GM21526 (cell line): ENCODE results near the gene EPN3.
A peak's percentile ranks its signal among the peaks of the same experiment; 100 is the strongest.

ENCODE experiments used
- ATAC-seq: cut with Tn5 transposase; IDR thresholded peaks from one replicate; pipeline ENCODE4 v1.9.1; 2021; ENCODE audit warnings: moderate library complexity; ENCODE audit not compliant: unreplicated experiment, low FRiP score

The EPN3 gene

DNA sequence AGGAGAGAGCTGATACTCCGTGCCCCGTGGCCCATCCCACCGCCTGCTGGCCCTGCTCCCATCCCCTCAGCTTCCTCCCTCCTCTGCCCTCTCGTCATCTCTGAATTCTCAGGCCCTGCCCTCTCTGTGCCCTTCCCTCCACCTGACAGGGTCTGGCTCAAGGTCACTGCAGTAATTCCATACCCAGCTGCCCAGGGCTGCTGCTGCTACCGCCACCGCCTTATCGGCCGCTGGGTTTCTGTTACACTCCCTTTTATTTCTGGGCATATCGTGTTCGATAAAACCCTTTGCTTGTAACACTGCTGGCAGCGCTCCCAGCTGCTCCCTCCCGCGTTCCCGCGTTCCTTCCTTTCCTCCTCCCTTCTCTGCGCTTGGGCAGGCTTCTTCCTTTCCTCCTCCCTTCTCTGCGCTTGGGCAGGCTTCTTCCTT lies 1.2 kb downstream of the EPN3 start:
- no peak for ATAC-seq

DNA sequence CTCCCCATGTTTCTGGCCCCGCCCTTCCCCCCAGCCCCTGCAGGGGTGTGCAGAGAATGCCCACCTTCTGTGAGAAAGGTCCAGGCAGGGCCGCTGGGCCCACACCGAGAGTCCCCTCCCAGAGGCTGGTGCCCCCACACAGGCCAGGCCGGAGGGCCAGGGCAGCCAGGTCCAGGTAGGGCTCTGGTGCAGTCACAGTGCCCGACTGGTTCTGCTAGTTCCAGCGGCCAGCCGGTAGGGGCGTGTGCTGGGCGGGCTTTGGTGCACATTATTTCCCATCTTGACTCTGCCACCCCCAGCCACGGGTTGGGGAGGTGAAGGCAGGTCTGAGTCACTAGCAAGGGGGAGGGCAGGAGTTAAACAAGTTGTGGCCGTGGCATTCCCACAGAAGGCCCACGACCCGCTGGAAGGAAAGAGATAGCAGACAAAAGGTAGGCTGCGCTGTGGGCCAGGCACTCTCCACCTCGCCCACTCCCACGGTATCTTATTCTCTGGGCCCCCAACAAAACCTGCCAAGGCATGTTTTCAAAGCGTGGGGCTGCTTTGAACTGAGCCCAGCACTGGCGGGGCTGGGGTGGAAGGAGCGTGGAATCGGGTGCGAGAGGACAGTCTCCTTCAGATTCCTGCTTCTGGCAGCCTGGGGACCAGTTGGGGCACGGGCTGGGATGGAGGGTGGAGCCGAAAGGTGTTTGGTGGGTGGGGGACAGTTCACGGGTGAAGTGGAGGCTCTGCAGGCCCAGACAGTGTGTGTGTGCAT lies 1.9 kb downstream of the EPN3 start:
- no peak for ATAC-seq

DNA sequence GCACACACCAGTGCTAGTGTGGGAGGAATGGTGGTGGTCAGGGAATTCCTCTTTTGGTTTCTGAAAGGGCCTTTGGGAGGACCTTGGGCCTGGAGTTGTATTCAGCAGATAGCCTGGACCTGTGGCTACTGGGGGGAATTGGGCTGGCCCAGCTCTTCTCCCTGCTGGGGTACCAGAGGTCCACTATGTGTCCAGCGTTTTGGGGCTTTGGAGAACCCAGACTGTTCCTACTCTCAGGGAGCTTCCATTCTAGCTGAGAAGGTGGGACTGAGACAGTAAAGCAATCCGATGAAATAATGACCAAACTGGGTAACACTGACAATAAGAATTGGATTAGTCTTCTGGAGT lies 2.4 kb downstream of the EPN3 start:
- ATAC-seq, result no peak

DNA sequence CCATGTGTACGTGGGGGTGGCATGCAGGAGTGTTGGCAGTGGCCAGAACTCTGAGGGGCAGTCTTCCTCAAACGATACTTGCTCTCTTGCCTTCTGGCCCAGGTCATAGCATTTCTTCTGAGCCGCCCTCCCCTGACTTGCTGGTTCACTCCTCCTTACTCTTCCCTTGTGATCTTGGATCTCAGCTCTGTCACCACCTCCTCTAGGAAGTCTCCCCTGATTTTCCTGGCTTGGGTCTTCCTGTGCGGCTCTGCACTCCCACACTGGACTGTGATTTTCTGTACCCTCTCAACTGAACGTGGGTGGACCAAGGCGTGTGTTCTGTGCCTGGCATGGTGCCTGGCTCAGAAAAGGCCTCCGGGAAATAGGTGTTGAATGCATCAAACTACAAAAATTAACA lies 2.9 kb downstream of the EPN3 start:
- no peak for ATAC-seq

DNA sequence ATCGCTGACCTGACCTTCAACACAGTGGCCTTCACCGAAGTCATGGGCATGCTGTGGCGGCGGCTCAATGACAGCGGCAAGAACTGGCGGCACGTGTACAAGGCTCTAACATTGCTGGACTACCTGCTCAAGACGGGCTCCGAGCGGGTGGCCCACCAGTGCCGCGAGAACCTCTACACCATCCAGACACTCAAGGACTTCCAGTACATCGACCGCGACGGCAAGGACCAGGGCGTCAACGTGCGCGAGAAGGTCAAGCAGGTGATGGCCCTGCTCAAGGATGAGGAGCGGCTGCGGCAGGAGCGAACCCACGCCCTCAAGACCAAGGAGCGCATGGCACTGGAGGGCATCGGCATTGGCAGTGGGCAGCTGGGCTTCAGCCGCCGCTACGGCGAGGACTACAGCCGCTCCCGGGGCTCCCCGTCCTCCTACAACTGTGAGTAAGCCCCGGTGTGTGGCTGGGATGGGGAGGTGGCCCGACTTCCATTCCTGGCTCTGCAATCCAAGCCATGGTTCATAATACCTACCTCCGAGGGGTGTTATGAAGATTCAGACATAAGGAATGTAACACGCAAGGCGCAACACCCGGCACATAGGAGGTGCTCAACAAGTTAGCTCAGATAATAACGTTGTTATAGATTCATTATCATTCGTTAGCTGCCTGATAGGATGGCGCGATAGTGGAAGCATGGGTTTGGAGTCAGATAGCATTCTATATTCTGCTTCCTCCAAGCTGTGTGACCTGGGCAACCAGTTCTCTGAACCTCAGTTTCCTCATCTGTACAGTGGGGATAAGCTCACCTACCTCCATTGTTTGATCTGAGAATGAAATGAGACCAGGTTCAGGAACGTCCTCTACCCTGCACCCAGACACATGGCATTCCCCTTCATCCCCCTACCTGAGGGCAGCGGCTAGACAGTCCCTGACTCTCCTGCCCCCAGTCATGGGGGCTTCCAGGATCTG lies 4.4 kb downstream of the EPN3 start:
- no peak for ATAC-seq

DNA sequence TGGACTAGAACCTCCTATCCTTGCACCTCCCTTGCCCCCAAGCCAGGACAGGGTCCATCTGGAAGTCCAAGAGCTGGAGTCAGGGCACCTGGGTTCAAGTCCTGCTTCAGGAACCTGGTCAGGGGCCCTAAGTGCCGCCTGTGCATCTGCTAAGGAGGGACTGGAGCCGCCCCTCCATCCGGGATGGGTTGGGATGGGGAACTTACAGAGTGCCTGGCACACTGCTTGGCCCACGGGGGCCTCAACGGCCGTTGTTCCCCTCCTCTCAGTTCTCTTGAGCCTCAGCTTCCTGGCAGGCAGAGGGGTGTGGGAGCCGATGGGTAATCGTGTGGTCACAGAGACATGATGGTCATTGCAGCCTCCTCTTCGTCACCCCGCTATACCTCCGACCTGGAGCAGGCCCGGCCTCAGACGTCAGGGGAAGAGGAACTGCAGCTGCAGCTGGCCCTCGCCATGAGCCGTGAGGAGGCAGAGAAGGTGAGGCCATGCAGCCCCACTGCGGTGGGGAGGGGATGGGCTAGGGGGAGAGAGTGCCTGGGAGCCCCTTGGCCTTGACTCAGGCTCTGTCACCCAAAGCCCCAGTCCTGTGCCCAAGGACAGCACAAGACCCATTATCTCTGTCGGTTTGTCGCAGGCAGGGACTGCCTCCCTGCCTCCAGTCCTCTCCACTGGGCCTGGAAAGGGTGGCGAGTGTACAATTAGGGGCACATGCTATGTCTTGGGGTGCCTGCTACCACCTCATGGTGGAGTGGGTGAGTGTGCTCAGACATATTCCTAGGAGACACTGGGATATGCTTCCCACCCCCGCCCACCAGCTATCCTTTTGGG lies 5.4 kb downstream of the EPN3 start:
- ATAC-seq, result no peak

DNA sequence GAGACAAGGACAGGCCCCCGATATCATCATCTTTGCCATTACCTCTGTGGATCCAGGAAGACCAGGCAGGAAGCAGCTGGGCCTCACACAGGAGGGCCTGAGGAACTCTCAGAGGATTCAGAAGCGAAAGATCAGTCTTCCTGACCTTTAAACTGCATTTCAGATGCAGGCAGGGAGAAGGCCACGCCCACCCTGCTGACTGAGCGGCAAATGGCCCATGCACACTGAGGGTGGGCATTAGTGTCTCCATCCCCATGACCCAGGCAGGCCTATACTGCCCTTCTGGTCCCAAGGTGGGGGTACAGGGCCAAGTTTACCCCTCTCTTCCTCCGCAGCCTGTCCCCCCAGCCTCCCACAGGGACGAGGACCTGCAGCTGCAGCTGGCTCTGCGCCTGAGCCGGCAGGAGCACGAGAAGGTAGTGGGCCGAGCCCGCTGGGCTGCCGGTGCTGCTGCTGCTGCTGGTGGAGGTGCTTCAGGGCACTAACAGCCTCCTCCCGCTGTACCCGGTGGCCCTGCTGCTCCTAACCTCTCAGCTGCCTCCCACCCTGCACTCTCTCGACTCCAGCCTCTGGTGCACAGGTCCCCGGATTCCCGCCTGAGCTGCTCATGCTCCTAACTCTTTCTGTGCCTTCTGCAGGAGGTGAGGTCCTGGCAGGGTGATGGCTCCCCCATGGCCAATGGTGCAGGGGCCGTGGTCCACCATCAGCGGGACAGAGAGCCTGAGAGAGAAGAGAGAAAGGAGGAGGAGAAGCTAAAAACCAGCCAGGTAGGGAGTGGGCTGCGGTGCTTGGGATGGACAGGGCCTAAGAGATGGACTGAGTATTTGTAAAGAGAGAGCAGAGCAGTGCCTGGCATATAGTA lies 6.2 kb downstream of the EPN3 start:
- no peak for ATAC-seq

DNA sequence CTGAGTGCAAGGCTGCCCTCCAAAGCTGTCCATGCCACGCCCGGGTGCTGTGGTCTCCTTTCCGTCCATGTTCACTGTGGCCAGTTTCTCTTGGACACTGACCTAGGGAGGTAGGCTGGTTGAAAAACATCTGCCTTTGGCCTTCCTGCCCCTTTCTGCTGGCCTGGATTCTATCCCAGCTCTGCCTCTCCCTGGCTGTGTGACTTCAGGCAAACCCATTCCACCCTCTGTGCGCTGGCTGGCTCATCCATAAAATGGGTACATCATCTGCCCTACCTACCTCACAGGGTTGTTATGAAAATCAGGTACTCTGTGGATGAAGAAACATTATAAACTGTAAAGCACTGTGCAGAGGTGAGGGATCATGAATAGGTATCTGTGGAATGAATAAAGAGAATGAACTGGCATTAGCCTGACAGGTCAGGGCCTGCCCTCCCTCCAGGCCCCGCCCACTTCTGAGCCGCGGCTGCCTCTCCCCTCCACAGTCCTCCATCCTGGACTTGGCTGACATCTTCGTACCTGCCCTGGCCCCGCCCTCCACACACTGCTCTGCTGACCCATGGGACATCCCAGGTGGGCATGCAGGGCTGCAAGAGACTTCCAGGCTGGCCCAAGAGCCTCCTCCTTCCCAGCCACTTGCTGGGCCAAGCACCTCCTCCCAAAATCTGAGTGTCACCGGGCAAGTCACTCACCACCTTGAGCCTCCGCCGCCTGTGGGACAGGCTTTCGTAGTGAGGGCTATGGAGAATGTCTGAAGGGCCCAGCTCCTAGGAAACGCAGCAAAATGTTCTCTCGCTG lies 7.4 kb downstream of the EPN3 start:
- no peak for ATAC-seq

DNA sequence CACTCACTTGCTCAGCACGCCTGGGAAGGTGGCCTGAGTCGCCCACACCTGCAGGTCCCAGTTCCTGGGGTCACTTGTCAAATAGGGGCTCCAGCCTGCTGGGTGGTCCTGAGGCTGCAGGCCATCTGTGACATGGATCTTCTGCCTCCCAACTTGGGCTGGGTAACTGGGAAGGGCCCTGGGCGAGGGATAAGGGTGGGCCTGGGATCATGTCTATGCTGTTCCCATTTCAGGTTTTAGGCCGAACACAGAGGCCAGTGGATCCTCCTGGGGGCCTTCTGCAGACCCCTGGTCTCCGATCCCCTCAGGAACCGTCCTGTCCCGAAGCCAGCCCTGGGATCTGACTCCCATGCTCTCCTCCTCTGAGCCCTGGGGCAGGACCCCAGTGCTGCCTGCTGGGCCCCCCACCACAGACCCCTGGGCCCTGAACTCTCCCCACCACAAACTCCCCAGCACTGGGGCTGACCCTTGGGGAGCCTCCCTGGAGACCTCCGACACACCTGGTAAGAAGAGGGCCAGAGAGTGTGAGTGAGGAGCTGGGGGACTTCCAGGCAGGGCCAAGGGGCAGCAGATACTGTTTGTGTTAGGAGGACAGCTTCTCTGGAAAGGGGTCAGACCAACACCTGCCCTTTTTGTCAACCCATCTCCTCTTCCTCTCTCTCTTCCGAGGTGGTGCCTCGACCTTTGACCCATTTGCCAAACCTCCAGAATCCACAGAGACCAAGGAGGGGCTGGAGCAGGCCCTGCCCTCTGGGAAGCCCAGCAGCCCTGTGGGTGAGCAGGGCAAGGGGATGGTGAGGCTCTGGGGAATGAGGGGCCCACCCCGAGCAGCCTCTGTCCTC lies 8.2 kb downstream of the EPN3 start:
- ATAC-seq, result no peak

DNA sequence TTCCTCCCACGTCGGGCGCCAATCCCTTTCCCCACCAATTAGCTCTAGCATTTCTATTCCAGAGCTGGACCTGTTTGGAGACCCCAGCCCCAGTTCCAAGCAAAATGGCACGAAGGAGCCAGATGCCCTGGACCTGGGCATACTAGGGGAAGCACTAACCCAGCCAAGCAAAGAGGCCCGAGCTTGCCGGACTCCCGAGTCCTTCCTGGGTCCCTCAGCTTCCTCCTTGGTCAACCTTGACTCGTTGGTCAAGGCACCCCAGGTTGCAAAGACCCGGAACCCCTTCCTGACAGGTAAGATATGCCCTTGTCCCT lies 8.8 kb downstream of the EPN3 start:
- no peak for ATAC-seq

DNA sequence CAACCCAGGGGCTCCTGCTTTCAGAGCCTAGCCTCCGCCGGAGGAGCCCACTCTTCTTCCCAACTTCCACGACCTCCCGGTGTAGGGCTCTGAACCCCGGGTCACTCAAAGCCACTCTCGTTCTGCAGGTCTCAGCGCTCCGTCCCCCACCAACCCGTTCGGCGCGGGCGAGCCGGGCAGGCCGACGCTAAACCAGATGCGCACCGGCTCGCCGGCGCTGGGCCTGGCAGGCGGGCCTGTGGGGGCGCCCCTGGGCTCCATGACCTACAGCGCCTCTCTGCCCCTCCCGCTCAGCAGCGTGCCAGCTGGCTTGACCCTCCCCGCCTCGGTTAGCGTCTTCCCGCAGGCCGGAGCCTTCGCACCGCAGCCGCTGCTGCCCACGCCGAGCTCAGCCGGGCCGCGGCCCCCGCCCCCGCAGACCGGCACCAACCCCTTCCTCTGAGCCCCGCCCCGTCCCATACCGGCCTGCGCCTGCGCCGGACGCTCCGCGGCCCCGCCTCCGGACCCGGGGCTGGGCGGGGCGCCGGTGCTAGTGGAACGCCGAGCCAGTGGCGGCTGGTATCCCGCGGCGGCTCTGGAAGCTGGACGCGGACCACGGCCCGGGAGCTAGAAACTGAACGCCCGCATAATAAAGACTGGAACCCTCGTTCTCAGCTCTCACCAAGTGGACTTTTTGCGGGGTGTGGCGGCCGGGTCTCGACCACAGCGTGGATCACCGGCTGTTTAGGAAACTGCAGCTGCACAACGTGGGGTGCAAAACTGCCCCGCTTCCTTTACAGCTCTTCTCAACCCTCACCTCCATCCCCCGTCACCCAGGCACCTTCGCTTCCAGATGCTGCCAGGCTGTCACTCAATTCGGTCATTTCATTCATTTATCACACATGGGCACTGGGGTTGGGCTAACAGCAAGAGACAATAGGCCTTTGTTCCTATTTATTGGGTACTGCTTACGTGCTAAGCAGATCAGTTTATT lies 9.5 kb downstream of the EPN3 start:
- peak; percentile 71 for ATAC-seq

DNA sequence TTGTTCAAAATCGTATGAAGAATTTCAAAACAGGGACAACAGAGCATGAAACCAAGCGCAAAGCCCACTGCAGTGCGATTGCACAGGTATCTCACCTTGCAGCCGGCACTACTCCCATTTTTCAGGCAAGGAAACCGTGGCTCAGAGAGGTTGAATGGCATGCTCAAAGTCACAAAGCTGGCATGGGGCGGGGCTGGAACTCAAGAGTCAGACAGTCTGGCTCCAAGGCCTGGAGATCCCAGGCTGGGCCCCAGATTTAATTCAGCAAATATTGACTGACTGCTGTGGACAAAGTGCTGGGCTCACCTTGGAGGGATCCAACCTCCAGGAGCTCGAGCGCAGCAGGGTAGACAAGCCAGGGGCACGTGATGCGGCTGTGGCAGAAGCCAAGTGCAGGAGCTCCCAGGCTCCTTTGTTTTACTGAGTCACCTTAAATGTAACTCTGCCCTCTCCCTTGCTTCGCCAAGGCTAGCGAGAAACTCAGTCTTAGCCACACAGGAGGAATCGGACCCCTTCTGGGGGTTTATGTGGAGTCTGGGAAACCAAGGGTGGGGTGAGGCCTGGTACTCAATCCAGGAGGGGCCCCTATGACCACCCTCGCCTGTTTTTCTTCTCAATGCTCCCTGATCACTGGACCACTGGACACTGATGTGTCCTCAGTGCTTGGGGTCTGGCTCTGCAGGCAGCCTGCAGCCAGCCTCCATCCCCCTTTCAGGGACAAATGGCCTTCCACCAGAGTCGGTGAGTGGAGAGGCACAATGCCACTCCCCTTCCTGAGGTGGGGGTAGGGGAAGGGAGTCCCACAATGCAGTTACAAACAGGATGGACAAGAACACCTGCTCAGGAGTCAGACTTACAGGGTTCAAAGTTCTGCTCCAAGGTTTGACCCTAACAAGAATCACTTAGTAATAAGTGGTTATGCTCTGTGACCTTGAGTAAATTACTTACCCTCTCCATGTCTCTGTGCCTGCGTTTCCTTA lies 10.6 kb downstream of the EPN3 start:
- no peak for ATAC-seq

DNA sequence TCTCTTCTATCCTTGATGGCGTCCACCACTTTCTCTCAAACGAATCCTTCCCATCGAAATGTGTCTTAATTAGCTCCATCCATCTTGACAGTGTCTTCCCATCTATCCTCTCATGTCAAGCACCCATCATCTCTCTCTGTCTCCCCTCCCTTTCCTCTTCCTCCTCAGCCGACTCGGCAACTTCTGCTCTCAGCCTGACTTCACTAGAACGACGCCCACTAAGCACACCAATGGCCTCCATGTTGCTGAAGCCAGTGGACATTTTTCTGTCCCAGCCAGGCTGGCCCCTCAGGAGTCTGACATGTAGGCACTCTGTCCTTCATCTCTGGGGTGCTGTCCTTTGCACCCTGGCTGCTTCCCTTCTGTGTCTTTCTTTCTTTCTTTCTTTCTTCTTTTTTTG lies 12.0 kb downstream of the EPN3 start:
- ATAC-seq, result no peak

DNA sequence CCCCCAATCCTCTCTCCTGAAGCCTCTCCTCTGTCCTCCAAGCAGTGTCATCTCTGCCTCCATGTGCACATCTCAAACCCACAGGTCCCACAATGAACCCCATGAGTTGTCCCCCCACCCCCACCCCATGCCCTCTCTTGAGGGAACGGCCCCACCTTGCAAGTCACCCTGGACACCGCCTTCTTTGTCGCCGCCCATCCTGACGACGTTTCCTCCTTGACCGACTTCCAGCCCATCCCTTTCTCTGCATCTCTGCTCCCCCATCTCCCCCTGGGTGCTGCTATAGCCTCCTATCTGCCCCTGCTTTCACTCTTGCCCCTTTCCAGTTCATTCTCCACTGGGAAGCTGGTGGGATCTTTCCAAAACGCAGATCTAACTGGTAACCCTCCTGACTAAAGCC lies 12.8 kb downstream of the EPN3 start:
- no peak for ATAC-seq

DNA sequence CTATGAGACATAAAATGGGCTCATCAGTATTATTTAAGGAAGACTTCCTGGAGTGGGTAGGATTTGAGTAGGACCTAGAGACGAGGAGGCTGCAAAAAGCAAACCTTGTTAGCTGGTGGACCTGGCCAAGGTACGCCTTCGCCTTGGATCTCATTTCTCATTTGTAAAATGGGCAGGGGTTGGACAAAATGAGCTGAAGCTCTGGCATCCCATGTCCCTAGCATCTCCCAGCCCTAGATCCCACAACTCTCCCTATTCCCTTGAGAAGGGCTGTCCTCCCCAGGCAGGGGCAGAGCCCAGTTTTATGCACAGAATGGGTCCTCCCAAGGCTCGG lies 14.1 kb downstream of the EPN3 start:
- no peak for ATAC-seq

DNA sequence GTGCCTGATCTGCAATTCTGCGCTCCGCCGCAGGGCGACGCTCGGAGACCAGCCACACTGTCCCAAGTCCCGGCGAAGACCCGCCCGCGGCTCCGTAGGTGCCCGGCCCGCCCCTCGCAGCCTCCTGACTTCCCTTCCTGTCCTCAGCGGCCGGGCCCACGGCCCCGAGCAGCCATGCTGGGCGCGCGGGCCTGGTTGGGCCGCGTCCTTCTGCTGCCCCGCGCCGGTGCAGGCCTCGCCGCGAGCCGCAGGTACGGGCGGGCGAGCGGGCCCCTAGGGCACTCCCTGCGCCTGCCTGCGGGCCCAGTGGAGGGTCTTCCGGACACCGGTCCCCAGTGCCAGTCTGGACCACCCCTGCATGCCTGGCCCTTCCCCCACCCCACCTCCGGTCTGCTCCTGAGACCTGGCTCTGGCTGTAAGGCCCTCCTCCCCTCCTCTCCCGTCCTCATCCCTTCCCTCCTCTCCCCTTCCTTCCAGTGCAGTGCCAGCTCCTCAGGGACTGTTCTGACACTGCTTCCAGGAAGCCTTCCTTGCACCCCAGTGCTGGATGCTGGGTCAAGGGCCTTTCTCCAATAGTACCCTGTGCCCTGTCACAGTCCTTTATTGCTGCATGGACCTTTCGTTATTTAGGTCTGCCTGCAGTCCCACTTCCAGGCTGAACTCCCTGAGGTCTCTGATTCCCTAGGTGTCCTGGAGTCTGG lies 14.7 kb downstream of the EPN3 start, which contains the start of gene SPATA20:
Gene SPATA20 (plus strand): TSS at position 140 of the 701 bp plus-strand sequence. CDS start 35 bp downstream, at position 175.
- ATAC-seq, result peak; percentile 73
